ENCODE results near the gene PAH. TPM values are rescaled to one million over a fixed set of nuclear protein-coding genes. Genes with fewer than 3 reads are reported as not detected.

The PAH gene
- total and polyA plus RNA-seq, 2 of the 13 experiments (the other 11 are each of a cell fraction or from before 2014, with no cell fraction given) = 192 to 451 TPM

DNA sequence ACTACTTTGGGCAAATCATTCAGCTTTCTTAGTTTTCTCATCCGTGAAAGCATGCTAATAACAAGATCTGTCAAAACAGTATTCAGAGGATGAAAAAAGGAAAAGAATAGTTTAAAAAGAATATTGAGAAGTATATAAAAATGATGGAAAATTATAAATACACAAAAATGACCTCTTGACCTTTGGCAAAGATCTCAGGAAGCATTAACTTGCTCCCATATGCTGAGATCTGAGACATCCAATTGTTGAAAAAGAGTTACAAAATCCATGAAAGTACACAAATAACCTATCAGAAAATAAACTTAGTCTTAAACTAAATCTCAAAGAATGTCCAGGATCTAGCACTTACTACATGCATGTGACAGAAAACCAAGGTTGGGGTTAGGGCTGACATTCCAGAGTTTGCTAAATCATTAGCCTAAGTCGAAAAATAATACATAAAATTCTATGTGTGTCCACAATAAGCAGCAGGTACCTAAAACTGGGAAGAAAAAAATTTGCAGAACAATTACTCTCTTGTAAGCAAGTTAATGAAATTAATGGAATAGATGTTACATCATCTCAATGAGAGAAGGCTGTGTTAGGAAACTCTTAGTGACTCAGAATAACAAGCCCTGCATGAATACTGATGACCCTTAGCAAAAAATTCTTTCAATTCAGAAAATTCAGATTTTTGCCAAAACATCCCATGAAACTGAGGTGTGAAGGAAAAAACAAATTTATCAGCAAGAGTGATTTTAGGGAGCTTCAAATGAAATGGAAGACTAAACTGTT, 3.4 kb downstream of the PAH start (continued):
- no peak for TF ChIP-seq RARG (CRISPR knock-in tag; IDR thresholded peaks at IDR 0.05; ENCODE audit: low read depth)
- TF ChIP-seq, protein P1, sequence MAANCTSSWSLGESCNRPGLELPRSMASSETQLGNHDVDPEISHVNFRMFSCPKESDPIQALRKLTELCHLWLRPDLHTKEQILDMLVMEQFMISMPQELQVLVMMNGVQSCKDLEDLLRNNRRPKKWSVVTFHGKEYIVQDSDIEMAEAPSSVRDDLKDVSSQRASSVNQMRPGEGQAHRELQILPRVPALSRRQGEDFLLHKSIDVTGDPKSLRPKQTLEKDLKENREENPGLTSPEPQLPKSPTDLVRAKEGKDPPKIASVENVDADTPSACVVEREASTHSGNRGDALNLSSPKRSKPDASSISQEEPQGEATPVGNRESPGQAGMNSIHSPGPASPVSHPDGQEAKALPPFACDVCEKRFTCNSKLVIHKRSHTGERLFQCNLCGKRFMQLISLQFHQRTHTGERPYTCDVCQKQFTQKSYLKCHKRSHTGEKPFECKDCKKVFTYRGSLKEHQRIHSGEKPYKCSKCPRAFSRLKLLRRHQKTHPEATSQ (CRISPR knock-in tag; IDR thresholded peaks at IDR 0.05; ENCODE audit: borderline replicate concordance) = no peak
- TF ChIP-seq NR2F1 (CRISPR knock-in tag; IDR thresholded peaks at IDR 0.05) = 0 out of 4 replicates have a peak, but pooled peaks of 1 of the 2 experiments have one; percentile 31
- TF ChIP-seq HNF4G (IDR thresholded peaks at IDR 0.05; ENCODE audit: borderline replicate concordance, low read depth, low read length) = no peak
- TF ChIP-seq HNF4G (CRISPR knock-in tag; IDR thresholded peaks at IDR 0.05; ENCODE audit: borderline replicate concordance, low read depth) = no peak
- no peak for TF ChIP-seq SRY (CRISPR knock-in tag; IDR thresholded peaks at IDR 0.05)
- no peak for TF ChIP-seq WIZ (CRISPR knock-in tag; IDR thresholded peaks at IDR 0.05)
- TF ChIP-seq NR2F6 (IDR thresholded peaks at IDR 0.05) = peak; percentile 87
- peak; percentile 54 for TF ChIP-seq NR2F6 (CRISPR knock-in tag; IDR thresholded peaks at IDR 0.05)
- TF ChIP-seq GTF2F1 (IDR thresholded peaks at IDR 0.05; ENCODE audit: low read length) = no peak
- no peak for TF ChIP-seq CBX1 (IDR thresholded peaks at IDR 0.05; ENCODE audit: low read depth)
- TF ChIP-seq, protein P2, sequence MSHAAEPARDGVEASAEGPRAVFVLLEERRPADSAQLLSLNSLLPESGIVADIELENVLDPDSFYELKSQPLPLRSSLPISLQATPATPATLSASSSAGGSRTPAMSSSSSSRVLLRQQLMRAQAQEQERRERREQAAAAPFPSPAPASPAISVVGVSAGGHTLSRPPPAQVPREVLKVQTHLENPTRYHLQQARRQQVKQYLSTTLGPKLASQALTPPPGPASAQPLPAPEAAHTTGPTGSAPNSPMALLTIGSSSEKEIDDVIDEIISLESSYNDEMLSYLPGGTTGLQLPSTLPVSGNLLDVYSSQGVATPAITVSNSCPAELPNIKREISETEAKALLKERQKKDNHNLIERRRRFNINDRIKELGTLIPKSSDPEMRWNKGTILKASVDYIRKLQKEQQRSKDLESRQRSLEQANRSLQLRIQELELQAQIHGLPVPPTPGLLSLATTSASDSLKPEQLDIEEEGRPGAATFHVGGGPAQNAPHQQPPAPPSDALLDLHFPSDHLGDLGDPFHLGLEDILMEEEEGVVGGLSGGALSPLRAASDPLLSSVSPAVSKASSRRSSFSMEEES (CRISPR knock-in tag; IDR thresholded peaks at IDR 0.05) = 0 out of 2 replicates have a peak, but pooled peaks have one; percentile 26

Measured in HepG2 (cell line).